Lung microvascular endothelial cell (primary cell): ENCODE results near the gene PABPC1L2A. TPM values are rescaled to one million over a fixed set of nuclear protein-coding genes. Genes with fewer than 3 reads are reported as not detected.
"Not testable (repeated sequence)": the region's sequence is repeated elsewhere in the genome, so short reads cannot be mapped to it uniquely, and the experiment has no call there.

Experiments
- DNase-seq, 2 donors: peaks; one replicate each; pipeline versions ENCODE4 v3.0.0 to v3.0.0-alpha.2; 2010; ENCODE audit warnings: low read depth in 2 of 2
- total RNA-seq: library from RNA; depleted of rRNA; stranded (reverse); fragments of >200 nt; gene quantifications from 2 replicates; pipeline ENCODE4 v1.2.1, GENCODE V29; 2014

The PABPC1L2A gene
- total RNA-seq: not detected in 2 replicates

DNA sequence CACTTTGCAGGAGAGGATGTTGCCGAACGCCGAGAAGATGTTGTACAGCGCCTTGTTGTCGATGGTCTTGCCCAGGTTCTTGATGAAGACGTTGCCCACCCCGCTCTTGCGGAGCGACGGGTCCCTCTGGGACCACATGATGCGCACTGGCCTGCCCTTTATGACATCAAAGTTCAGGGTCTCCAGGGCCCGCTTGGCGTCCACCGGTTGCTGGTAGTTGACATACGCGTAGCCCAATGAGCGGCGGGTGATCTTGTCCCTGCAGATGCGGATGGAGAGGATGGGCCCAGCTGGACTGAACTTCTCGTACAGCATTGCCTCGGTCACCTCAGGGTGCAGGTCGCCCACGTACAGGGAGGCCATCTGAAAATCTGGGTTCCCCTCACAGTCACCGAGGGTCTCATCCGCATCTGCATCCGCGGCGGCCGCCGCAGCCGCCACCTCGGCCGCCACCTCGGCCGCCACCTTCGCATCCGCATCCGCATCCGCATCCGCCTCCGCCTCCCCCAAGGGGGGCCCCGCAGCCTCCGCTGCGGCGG is at the start of gene PABPC1L2A:
PABPC1L2A (minus strand) TSS at position 489 of the 539 bp plus-strand sequence; CDS start at position 363, 126 bp downstream.
- DNase-seq: not testable (repeated sequence)

DNA sequence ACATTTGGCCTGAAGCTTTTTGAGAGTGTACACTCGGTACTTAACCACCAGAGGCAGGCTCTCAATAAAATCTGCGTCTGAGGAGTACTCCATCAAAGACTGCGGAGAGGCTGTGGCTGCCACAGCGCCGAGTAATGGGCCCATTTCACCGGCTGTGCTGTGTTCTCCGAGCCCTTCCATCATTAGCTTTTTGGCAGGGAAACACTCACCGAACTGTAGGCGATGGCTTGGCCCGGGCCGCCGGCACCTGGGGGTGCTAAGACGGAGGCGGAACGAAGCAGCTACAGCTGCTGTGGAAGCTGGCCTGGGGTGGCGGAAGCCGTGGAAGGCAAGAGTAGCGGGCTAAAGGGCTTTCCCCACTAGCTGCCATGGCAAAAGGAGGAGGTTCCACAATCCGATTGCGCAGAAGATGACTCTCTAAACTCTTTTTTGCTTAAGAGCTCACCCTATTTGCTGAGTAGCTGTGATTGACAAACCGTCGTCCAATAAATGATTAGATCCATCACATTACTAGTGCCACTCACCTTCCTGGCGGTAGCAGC is 48.5 kb upstream of the PABPC1L2A start:
- no peak for DNase-seq

DNA sequence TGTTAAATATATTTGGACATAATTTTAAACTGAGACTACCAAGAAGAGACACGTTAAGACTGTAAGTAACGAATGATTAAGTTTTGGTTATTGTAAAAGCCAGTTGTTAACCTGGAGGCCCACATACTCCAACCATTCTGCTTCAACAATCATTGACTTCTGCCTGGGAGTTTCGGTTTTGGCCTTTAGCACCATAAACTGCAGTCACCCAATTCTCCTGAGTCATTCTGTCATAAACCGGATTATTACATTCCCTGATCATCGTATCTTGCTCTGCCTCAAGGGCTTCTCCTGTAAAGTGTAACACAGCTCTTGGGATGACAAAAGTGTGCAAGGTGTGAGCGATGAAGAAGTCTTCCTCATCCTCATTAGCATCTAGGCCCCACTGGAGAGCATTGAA is 46.9 kb upstream of the PABPC1L2A start:
- no peak for DNase-seq

DNA sequence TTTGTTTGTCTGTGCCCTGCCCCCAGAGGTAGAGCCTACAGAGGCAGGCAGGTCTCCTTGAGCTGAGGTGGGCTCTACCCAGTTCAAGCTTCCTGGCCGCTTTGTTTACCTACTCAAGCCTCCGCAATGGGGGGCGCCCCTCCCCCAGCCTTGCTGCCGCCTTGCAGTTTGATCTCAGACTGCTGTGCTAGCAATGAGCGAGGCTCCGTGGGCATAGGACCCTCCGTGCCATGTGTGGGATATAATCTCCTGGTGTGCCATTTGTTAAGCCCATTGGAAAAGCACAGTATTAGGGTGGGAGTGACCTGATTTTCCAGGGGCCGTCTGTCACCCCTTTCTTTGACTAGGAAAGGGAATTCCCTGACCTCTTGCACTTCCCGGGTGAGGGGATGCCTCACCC is 20.2 kb upstream of the PABPC1L2A start:
- DNase-seq: not testable (repeated sequence)

DNA sequence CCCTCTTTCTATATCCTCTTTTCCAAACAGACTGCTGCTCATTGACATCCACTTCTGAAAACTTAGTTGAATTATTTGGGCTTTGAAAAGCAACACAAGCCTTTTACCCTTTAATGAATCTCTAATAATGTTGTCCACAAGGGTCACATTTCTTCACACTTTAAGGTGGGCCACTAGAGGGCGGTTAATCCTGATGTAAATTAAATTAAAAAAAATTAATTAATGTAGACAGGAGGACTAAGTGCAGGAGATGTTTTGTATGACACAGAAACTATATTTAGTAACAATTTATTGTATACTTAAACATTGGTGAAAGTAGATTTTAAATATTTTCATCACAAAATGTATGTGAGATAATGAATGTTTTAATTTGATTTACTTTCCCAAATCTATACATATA is 7.5 kb upstream of the PABPC1L2A start:
- peak; percentile 3 to 22 for DNase-seq

DNA sequence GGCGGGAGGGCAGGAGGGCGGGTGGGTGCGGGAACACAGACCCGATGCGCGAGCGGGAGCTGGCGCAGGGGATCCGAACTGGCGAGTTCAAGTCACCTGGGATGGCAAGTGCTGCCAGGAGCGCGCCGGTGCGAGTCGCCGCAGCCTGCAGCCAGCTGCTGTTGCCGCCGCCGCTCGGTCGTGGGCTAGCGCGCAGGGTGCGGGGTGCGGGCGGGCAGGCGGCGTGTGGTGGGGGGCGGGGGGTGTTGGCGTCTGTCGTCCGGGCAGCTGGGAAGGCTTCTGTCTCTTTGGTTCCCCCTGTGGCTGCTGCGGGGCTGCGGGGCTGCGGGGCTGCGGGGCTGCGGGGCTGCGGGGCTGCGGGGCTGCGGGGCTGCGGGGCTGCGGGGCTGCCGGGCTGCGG is 572 bp upstream of the PABPC1L2A start:
- DNase-seq: not testable (repeated sequence)

DNA sequence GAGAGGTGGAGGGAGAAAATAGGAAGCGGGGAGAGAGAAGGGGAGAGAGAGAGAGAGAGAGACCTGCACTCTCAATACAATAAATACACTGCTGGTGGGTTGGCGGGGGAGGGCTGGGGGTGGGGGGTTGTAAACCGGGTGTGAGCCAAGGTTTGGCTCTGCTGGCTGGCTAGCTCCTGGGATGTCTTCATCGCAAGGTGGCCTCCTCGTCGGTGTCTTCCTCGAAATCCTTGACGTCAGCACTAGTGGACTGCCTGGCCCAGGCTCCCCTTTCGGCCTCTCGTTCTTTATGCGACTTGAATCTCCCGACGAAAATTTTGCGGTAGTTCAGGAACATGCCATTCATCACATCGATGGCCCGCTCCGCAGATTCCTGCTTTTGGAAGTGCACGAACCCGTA is 715 bp downstream of the PABPC1L2A start:
- not testable (repeated sequence) for DNase-seq

DNA sequence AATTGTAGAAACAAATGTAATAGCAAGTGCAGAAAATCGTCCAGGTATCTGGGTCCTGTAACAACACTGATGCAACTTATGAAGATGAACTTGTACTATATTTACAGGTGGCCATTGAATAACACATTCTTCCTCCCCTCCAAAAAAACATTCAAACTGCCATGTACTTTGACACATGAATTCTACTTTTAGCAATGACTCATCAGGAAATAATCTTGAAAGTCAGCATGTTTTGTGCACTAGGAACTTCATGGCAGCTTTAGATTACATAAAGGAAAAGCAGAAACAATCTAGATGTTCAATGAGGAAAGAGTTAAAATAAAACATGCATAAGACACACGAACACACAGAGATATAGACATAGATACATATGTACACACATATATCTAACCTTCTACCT is 2.5 kb downstream of the PABPC1L2A start:
- peak in 1 of 2 donors; percentile 6 for DNase-seq

DNA sequence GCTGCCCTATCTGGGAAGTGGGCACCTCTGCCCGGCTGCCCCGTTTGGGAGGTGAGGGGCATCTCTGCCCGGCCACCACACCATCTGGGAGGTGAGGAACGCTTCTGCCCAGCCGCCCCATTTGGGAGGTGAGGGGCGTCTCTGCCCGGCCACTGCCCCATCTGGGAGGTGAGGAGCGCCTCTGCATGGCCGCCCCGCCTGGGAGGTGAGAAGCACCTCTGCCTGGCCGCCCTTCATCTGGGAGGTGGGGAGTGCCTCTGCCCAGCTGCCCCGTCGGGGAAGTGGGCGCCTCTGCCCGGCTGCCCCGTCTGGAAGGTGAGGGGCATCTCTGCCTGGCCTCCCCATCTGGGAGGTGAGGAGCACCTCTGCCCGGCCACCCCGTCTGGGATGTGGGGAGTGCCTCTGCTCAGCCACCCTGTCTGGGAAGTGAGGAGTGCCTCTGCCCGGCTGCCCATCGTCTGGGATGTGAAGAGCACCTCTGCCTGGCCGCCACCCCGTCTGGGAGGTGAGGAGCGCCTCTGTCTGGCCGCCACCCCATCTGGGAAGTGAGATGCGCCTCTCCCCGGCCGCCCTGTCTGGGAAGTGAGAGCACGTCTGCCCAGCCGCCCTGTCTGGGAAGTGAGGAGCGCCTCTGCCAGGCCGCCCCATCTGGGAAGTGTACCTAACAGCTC is 9.8 kb downstream of the PABPC1L2A start:
- DNase-seq: no peak

DNA sequence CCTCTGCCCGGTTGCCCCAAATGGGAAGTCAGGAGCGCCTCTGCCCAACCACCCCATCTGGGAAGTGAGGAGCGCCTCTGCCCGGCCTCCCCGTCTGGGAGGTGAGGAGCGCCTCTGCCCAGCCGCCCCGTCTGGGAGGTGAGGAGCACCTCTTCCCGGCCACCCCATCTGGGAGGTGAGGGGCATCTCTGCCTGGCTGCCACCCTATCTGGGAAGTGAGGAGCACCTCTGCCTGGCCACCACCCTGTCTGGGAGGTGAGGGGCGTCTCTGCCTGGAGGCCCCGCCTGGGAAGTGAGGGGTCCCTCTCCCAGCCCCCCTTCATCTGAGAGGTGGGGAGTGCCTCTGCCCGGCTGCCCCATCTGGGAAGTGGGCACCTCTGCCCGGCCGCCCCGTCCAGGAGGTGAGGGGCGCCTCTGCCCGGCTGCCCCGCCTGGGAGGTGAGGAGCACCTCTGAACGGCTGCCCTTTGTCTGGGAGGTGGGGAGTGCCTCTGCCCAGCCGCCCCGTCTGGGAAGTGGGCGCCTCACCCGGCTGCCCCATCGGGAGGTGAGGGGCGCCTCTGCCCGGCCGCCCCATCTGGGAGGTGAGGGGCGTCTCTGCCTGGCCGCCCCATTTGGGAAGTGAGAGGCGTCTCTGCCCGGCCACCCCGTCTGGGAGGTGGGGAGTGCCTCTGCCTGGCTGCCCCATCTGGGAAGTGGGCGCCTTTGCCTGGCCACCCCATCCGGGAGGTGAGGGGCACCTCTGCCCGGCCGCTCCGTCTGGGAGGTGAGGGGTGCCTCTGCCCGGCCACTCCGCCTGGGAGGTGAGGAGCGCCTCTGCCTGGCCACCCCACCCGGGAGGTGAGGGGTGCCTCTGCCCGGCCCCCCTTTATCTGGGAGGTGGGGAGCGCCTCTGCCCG is 10.6 kb downstream of the PABPC1L2A start:
- no peak for DNase-seq

DNA sequence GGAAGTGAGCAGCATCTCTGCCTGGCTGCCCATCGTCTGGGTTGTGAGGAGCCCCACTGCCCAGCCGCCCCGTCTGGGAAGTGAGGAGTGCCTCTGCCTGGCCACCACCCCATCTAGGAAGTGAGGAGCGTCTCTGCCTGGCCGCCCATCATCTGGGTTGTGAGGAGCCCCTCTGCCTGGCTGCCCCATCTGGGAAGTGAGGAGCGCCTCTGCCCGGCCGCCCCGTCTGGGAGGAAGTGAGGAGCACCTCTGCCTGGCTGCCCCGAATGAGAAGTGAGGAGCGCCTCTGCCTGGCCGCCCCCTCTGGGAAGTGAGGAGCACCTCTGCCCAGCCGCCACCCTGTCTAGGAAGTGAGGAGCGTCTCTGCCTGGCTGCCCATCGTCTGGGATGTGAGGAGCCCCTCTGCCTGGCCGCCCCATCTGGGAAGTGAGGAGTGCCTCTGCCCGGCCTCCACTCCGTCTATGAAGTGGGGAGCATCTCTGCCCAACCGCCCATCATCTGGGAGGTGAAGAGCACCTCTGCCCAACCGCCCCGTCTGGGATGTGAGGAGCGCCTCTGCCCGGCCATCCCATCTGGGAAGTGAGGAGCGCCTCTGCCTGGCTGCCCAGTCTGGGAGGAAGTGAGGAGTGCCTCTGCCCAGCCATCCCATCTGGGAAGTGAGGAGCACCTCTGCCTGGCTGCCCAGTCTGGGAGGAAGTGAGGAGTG is 11.4 kb downstream of the PABPC1L2A start:
- not testable (repeated sequence) for DNase-seq

DNA sequence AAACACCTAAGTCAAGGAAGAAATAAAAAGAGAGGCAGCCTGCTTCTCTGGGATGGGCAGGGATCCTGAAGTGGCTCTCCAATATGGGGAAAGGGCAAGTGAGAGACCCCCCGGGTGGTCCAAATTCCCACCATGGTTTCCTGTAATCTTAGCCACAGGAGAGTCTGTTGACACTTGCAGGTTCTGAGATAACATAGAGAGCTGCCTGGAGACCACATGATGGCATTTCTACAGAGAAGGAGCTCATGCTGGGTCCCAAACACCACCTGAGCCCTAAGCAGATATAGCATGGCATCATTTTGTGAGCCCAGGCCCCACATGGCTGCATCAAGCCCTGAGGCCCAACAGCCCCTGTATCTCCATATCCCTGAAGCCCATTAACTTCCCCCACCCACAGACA is 50.4 kb downstream of the PABPC1L2A start:
- no peak for DNase-seq

Other genes starting within 250 kb of the PABPC1L2A start
- not detected in 2 replicates for gene FAM236C, start 166.9 kb downstream of the PABPC1L2A start, total RNA-seq
- not detected in 2 replicates for gene FAM236A, start 141.3 kb downstream of the PABPC1L2A start, total RNA-seq
- not detected in 2 replicates for gene DMRTC1, start 135.7 kb downstream of the PABPC1L2A start, total RNA-seq
- gene PABPC1L2B, start 76.6 kb downstream of the PABPC1L2A start, total RNA-seq: not detected in 2 replicates
- gene NAP1L2, start 135.3 kb upstream of the PABPC1L2A start, total RNA-seq: 0.65 and 2.0 TPM in 2 replicates